Measurements from ENCODE around the gene GMPS. TPM values are rescaled to one million over a fixed set of nuclear protein-coding genes. Genes with fewer than 3 reads are reported as not detected.

The GMPS gene
- total RNA-seq, 1 donor from 2014 or later = 66.5 TPM

- Mint-ChIP-seq H3K4me3 (ENCODE audit: unreplicated experiment) (no peak overlapping the region), H3K27ac (ENCODE audit: unreplicated experiment) (no peak overlapping the region), H3K27me3 (ENCODE audit: unreplicated experiment) (no peaks in the 10 kb centered on the region), H3K4me1 (ENCODE audit: unreplicated experiment) (no peaks in the 10 kb centered on the region), H3K36me3 (ENCODE audit: low read depth, unreplicated experiment) (no peaks in the 10 kb centered on the region), H3K9me3 (ENCODE audit: unreplicated experiment) (no peaks in the 10 kb centered on the region)
- no peak for TF ChIP-seq CTCF (IDR thresholded peaks at IDR 0.05; ENCODE audit: unreplicated experiment)
- DNase-seq (ENCODE audit: low spot score) = no peak
These were observed 7.2 kb upstream of the GMPS start for GRCh38 chr3:155863072-155863784.

- Mint-ChIP-seq H3K27ac (ENCODE audit: unreplicated experiment) (peak overlapping the region; percentile 84), H3K4me3 (ENCODE audit: unreplicated experiment) (peak overlapping the region; percentile 94), H3K27me3 (ENCODE audit: unreplicated experiment) (peaks cover 7% of the 10 kb centered on the region), H3K9me3 (ENCODE audit: unreplicated experiment) (no peaks in the 10 kb centered on the region), H3K36me3 (ENCODE audit: low read depth, unreplicated experiment) (peaks cover 4% of the 10 kb centered on the region), H3K4me1 (ENCODE audit: unreplicated experiment) (peaks cover 13% of the 10 kb centered on the region)
- no peak for DNase-seq (ENCODE audit: low spot score)
- no peak for TF ChIP-seq CTCF (IDR thresholded peaks at IDR 0.05; ENCODE audit: unreplicated experiment)
These were observed 759 bp upstream of the GMPS start for GRCh38 chr3:155869691-155870090.

DNA sequence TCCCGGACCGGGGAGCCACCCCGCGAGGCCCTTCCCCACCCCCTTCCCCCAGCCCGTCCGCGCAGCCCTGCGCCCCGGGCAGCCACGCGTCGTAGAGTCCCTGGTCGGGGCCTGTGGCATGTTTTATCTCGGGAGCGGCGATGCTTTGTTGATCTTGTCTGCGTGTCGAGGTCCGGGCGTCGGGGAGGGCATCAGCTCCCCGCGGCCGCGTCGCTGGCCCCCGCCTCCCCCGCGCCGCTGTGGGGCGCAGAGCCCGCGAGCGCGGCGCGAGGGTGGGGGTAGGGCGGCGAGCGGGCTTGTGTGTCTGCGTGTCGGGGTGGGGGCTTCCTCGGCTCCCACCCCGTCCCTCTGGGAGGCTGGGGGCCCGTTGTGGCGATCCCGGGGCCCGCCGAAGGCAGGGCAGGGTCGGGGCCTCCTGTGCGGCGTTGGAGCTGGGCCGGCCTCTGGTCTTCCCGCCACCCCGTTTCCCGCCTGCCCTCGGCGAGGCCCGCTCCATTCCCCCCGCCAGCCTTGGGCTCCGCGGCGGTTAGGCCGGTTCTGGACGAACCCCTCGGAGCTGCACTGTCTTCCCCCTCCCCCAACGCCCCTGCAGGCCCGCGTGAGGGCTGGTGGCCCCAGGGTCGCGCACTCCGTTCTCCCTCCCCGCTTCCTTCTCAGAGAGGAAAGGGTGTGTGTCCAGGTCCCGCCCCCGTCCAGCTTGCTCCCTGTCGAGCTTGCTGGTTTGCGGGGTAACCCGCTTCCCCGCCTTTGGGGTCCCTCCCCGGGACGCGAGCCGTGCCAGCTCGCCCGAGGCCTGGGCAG, 695 bp downstream of the GMPS start:
- peaks cover 7% of the 10 kb centered on the region for H3K27me3 Mint-ChIP-seq (ENCODE audit: unreplicated experiment)
- TF ChIP-seq CTCF (IDR thresholded peaks at IDR 0.05; ENCODE audit: unreplicated experiment) = no peak
- H3K4me1 Mint-ChIP-seq (ENCODE audit: unreplicated experiment) = peaks cover 13% of the 10 kb centered on the region
- H3K27ac Mint-ChIP-seq (ENCODE audit: unreplicated experiment) = no peak overlapping the region
- H3K4me3 Mint-ChIP-seq (ENCODE audit: unreplicated experiment) = peak overlapping the region; percentile 100
- peak; percentile 44 for DNase-seq (ENCODE audit: low spot score)
- peaks cover 4% of the 10 kb centered on the region for H3K36me3 Mint-ChIP-seq (ENCODE audit: low read depth, unreplicated experiment)
- no peaks in the 10 kb centered on the region for H3K9me3 Mint-ChIP-seq (ENCODE audit: unreplicated experiment)

DNA sequence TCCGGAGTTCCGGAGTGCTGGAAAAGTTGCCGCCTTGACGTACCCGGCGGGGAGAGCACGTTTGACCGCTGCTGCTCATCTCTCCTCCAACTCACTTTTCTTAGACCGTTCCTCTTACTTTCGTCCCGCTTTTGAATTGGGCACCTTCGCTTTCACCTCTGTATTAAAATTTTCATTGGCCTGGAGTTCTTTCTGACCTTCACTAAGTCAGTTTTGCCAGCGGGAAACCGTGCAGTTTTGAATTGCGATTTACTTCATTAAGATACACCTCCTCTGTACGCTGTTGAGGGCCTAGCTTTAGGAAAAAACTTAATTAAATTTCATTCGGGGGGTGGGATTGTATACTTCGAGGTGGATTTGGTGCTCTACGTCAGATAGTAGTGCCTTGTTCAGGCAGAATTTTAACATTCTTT, 1.3 kb downstream of the GMPS start:
- Mint-ChIP-seq H3K27ac (ENCODE audit: unreplicated experiment) (peak overlapping the region; percentile 93), H3K4me1 (ENCODE audit: unreplicated experiment) (peaks cover 13% of the 10 kb centered on the region), H3K9me3 (ENCODE audit: unreplicated experiment) (no peaks in the 10 kb centered on the region), H3K36me3 (ENCODE audit: low read depth, unreplicated experiment) (peaks cover 4% of the 10 kb centered on the region), H3K4me3 (ENCODE audit: unreplicated experiment) (peak overlapping the region; percentile 100), H3K27me3 (ENCODE audit: unreplicated experiment) (peaks cover 7% of the 10 kb centered on the region)
- no peak for DNase-seq (ENCODE audit: low spot score)
- TF ChIP-seq CTCF (IDR thresholded peaks at IDR 0.05; ENCODE audit: unreplicated experiment) = no peak
